Lung microvascular endothelial cell (primary cell): ENCODE results near the gene SERPINB6. TPM values are rescaled to one million over a fixed set of nuclear protein-coding genes. Genes with fewer than 3 reads are reported as not detected.
"Not testable (repeated sequence)": the region's sequence is repeated elsewhere in the genome, so short reads cannot be mapped to it uniquely, and the experiment has no call there.

ENCODE experiments used
- DNase-seq, 2 donors: peaks; one replicate each; pipeline versions ENCODE4 v3.0.0 to v3.0.0-alpha.2; 2010; ENCODE audit warnings: low read depth in 2 of 2
- total RNA-seq: library from RNA; depleted of rRNA; stranded (reverse); fragments of >200 nt; gene quantifications from 2 replicates; pipeline ENCODE4 v1.2.1, GENCODE V29; 2014

Gene SERPINB6
- total RNA-seq, 1 donor from 2014 or later = 79.0 TPM

GRCh38 chr6:2939315-2940009, 31.9 kb downstream of the SERPINB6 start:
- no peak for DNase-seq

DNA sequence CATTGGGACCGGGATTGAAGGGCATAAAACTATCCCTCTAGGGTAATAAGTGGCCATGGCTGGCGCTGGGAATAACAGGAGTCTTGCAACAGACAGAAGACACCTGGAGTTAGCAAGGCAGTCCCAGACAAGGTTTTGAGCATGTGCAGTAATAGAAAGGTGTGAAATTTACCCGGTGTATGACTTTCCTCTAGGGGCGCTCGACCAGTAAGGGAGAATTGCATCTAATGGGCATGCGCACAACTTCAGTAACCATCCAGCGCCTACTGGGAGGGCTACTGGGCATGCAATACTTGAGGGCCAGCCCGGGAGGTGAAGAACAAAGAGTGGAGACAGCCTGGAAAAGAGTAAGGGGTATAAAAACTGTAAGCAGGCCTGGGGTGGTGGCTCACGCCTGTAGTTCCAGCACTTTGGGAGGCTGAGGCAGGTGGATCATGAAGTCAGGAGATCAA, 32.7 kb downstream of the SERPINB6 start:
- DNase-seq = peak in 1 of 2 donors; percentile 15

DNA sequence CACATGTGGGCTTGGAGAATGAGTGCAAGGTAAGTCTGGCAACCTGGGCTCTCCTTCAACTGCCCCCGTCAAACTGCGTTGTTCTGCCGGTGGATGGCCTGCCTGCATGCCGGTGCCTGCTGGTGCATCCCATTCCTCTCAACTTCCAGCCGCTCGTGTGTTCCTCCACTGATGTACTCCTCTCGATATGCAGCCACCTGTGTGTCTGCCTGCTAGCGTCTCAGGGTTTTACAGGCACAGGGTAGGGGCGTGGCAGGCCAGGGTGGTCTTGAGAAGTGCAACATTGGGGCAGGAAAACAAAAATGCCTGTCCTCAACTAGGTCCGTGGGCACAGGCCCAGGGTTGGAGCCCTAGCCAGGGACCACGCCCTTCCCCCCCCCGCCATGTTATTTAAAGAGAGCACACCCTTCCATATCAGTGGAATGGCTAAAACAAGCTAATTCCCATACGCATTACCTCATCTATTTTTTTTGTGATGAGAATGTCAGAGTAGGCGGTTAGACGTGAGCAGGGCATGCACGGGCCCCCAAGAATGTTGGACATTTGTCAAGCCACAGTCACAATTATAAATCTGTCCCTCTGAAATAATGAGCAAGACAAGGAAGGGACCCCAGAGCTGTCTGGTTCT, 33.2 kb downstream of the SERPINB6 start:
- no peak for DNase-seq

DNA sequence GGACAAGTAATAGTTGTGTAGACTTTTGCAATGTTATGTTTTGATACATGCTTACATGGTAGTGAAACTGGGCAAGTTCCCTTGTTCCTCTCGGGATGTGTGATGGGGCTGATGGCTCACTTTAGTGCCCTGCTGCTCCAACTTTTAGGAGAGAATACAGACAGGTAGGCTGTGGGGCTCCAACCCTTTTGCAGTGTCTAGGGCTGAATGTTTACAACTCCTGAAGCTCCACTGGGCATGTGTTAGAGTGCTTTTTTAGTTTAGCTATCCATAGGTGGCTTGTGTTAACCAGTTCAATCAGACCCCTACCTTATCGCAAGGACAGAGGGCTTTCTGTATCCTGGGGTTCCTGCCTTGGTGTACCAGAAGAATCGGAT, 33.8 kb downstream of the SERPINB6 start:
- no peak for DNase-seq

- DNase-seq = no peak
Observed at GRCh38 chr6:2935566-2936291, 35.6 kb downstream of the SERPINB6 start.

- no peak for DNase-seq
Observed at GRCh38 chr6:2934057-2934456, 37.3 kb downstream of the SERPINB6 start.

DNA sequence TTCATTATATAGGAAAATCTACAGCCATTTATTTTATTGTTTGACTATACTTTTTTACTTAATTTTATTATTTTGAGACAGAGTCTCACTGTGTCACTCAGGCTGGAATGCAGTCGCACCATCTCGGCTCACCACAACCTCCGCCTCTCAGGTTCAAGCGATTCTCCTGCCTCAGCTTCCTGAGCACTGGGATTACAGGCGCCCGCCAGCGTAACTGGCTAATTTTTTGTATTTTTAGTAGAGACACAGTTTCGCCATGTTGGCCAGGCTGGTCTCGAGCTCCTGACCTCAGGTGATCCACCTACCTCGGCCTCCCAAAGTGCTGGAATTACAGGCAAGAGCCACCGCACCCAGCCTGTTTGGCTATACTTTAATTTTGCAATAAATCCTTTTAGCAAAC, 38.5 kb downstream of the SERPINB6 start:
- DNase-seq = not testable (repeated sequence)

- DNase-seq = peak; percentile 80 to 88
Observed at GRCh38 chr6:2931970-2932748, 39.2 kb downstream of the SERPINB6 start.

DNA sequence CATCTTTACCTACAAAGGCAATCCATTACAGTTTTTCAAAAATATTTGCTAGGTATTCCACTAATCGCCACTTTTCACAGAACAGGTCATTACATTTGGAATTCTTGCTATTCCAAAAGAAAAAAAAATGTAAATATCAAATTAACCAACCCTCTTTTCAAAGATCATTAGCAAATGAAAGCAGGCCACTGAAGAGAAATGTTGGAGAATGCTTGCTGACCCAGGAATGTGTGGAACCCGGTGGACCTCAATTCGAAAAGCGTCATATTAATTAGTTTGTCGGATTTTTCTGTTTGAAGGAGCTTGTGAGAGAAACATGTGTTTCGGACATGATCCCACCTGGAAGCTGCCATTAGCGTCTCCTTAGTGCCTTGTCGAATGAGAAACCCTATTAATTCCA, 40.3 kb downstream of the SERPINB6 start:
- DNase-seq = no peak

DNA sequence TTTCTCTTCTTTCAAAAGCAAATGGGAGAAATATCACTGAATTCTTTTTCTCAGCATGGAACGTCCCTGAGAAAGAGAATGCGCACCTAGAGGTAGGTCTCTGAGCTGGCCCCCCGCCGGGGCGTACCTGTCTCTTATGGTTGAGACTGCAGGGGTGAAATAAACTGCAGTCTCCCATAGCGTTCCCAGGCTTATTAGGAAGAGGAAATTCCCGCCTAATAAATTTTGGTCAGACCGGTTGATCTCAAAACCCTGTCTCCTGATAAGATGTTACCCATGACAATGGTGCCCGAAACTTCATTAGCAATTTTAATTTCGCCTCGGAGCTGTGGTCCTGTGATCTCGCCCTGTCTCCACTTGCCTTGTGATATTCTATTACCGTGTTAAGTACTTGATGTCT, 43.4 kb downstream of the SERPINB6 start:
- DNase-seq = not testable (repeated sequence)

DNA sequence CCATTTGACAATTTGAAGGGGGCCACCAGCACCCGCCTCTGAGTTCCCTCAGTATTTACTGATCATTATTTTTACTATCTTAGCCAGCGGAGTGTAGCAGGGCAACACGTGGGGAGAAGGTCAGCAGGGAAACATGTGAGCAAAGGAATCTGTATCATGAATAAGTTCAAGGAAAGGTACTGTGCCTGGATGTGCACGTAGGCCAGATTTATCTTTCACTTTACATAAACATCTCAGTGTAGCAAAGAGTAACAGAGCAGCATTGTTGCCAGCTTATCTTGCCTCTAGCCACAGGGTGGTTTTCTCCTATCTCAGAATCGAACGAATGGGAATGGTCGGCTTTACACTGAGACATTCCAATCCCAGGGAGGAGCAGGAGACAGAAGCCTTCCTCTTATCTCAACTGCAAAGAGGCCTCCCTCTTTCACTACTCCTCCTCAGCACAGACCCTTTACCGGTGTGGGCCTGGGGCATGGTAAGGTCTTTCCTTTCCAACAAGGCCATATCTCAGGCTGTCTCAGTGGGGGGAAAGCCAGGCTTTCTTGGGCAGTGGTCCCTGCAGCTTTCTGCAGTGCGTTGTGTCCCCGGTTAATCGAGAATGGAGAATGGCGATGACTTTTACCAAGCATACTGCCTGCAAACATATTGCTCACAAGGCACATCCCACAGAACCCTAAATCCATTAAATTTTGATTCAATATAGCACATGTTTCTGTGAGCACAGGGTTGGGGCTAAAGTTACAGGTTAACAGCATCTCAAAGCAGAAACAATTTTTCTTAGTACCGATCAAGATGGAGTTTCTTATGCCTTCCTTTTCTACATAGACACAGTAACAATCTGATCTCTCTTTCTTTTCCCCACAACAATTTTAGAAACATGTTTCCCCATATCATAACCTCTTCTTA, 45.3 kb downstream of the SERPINB6 start:
- DNase-seq = not testable (repeated sequence)

GRCh38 chr6:2921520-2922115, 49.7 kb downstream of the SERPINB6 start:
- no peak for DNase-seq

DNA sequence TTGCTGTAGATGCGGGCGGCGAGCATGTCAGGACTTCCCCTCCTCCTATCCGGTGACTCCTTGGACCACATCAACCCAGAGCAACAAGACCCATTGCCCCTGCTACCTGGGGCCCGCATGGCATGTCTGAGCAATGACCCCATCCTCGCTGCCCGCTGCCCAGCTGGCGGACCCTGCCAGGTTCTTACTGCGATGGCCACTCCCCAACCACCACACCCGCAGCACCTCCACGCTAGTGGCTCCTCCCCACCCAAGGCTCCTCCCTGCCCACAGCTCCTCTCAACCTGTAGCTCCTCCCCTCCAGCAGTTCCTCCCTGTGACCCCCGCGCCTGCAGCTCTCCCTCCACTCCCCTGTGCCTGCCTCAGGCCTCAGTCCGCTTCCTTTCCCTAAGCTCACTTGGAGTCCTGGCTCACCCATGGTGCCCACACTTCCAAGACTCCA, 50.7 kb downstream of the SERPINB6 start:
- DNase-seq = no peak

- no peak for DNase-seq
Observed at GRCh38 chr6:2919886-2920285, 51.5 kb downstream of the SERPINB6 start.

DNA sequence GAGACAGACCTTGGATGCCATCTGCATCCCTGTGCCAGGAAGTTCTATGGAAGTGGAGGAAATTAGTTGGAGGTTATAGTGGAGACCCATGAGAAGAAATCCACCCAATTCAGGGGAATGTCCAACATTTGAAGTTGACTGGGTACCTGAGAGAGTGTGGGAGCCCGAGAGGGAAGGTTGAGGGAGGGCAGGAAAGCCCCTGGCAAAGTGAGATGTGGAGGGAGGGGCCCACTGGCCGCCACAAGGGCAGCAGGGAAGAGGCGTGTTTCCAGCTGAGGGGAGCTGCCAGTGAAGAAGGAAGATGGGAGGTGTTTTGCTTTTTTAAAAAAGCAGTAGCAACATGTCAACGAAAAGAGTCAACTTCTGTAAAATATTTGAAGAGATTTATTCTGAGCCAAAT, 52.0 kb downstream of the SERPINB6 start:
- DNase-seq = no peak

DNA sequence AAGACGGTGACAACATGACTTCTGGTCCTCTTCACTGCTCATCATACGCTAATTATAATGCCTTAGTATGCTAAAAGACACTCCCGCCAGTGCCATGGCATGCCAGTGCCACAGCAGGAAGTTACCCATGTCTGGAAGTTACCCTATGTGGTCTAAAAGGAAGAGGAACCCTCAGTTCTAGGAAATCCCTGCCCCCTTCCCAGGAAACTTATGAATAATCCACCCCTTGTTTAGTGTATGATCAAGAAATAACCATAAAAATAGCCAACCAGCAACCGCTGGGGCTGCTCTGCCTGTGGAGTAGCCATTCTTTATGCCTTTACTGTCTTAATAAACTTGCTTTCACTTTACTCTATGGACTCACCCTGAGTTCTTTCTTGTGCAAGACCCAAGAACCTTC, 52.4 kb downstream of the SERPINB6 start:
- no peak for DNase-seq

GRCh38 chr6:2917801-2918445, 53.4 kb downstream of the SERPINB6 start:
- DNase-seq = peak in 1 of 2 donors; percentile 51

DNA sequence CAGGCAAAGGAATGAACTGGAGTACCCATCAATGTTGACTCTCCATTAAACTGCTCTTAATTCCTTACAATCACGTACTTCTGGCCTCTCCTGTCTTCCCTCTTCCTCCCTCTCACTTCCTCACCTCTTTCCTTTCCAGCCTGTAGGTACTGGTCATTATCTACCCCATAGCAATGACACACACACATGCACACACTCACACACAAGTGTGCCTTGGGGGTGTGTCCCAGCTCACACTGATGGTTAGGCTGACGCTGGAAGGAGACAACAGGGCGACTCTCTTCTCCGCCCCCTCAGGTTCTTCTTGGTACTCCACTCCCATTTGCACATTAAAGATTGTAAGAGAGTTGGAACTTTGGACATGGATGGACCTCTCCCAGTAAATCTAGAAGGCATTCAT, 54.3 kb downstream of the SERPINB6 start:
- DNase-seq = no peak

DNA sequence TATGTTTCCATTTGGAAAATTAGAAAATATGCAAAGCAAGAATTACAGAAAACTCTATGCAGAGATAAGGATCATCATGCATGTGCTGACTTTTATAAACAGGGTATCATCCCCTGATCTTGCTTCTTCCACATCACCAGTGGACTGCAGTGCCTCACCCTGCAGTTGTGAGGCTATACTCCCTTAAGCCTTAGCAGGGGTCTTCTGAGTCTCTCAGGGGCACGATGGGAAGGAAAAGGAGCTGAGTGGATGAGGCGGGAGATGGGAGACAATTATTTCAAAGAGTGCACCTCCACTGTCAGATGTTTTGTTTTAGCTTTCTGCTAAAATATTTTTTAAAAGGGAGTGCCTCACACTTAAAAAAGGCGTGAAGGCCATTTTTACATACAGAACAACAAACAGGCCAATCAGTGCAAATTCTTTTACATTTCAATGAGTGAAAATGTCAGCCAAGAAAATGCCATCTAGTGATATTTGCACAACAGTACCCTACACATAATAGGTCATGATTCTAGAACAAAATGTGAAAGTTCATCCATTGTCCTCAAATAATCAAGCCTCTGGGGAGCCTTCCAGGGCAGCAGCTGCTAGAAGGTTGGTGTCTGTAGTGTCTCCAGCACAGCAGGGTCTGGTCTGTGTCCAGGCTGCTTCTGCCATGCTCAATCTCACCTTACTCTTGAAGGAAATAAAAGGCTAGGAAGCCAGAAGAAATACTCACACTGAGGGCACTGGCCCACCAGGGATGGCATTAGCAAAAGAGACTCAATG, 55.0 kb downstream of the SERPINB6 start:
- DNase-seq = no peak
